Stimulated activated CD8-positive, alpha-beta memory T cell treated with anti-CD3 and anti-CD28 coated beads, Interleukin-4, amount 100 ng/mL, for 1 hour (primary cell): ENCODE results near the gene NUP153.
A peak's percentile ranks its signal among the peaks of the same experiment; 100 is the strongest.
"Not testable (repeated sequence)": the region's sequence is repeated elsewhere in the genome, so short reads cannot be mapped to it uniquely, and the experiment has no call there.

Experiments used
- DNase-seq, 2 donors: peaks; one replicate each; pipeline ENCODE4 v3.0.0-alpha.2; 2020; ENCODE audit warnings: low read depth in 2 of 2, low spot score in 1 of 2

The NUP153 gene

DNA sequence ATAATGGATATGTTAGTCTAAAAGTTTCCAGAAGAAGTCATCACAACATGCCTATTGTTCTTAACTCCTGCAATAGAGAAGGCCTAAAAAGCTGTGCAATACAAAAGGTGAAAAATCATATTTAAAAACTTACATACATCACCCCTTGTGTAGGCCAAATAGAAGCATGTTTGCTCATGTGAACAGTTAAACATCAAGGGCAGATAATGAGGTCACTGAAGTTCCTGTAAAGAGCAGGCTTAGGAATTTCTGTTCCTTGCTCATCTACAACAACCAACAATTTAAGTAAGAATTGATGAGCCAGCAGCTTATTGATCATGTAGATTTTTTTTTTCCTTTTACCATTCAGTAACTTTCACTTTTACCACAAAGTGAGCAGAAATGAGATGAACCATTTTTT, 7.5 kb upstream of the NUP153 start:
- DNase-seq = no peak

DNA sequence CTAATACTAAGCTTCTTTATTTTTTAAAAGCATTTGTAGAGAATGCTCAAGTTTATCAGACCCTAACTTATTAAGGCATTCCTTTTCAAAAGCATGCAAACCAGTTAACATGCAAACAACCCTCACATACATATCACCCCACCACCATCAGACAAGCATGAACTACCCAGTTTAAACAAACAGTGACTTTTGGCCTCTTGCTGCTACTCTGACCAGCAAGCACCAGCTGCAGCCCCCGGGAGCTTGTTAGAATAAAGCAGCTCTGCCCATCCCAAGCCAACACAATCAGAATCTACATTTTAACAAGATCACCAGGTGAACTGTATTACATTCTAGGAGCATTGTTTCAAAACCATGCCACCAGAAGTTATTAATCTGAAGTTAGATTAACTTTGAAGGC, 5.9 kb upstream of the NUP153 start:
- DNase-seq = no peak

GRCh38 chr6:17710331-17710730, 3.6 kb upstream of the NUP153 start:
- no peak for DNase-seq

DNA sequence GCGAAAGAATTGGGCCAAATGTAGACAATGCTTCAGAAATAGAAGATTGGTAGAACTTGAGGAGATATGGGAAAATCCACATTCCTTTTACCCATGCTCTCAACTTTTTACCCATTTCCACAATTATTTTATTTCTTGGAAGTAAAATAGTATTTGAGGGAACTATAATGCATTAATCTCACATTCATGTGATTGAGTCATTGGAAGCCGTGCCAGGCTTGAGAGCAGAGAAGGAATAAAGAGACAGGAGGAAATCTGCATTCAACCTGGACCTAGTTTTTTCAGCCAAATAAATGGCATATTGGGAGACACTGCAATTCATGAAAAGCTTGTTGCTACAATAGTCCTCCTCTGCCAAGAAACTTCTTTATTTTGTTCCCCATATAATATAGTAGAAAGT, 2.8 kb upstream of the NUP153 start:
- no peak for DNase-seq

- not testable (repeated sequence) for DNase-seq
These were observed 1.3 kb upstream of the NUP153 start for GRCh38 chr6:17708035-17708434.

GRCh38 chr6:17707371-17707651, 586 bp upstream of the NUP153 start:
- DNase-seq = no peak

DNA sequence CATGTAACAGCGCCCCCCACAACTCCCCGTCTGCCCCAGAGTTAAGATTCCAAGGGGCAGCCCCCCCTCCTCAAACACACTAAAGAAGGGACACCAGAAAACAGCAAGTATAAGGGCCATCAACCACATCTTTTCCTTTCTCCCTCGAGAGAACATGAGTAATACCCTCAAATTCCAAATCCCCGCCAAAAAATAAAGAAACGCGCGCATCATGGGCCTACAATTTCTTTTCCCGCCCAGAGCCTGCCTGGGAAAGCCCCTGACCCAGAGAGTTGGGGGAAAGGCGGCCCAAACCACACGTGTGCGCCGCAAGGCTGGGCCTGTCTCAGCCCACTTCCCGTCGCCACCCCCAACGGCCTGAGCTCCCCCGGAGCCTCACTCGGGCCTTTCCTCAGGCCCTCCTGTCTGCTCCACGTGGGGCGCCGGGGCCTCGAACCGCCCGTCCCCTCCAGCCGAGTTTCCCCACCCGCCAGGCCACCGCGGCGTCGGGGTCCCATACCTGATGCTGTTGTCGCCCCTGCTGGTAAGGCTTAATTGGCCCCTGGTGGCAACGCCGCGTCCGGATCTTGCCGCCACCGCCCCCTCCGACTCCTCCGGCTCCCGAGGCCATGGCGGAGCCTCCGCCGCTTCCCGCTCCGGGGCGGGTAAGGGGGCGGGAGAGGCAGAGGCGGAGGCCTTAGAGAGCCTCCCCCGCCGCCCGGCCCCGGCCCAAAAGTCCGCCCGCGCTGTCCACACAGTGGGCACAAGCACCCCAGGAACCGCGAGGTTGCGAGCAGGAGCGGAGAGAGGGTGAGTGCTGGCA, 746 bp downstream of the NUP153 start:
- peak; percentile 61 to 71 for DNase-seq

- no peak for DNase-seq
These were observed 1.3 kb downstream of the NUP153 start for GRCh38 chr6:17705428-17705777.

- no peak for DNase-seq
These were observed 3.5 kb downstream of the NUP153 start for GRCh38 chr6:17703256-17703694.

DNA sequence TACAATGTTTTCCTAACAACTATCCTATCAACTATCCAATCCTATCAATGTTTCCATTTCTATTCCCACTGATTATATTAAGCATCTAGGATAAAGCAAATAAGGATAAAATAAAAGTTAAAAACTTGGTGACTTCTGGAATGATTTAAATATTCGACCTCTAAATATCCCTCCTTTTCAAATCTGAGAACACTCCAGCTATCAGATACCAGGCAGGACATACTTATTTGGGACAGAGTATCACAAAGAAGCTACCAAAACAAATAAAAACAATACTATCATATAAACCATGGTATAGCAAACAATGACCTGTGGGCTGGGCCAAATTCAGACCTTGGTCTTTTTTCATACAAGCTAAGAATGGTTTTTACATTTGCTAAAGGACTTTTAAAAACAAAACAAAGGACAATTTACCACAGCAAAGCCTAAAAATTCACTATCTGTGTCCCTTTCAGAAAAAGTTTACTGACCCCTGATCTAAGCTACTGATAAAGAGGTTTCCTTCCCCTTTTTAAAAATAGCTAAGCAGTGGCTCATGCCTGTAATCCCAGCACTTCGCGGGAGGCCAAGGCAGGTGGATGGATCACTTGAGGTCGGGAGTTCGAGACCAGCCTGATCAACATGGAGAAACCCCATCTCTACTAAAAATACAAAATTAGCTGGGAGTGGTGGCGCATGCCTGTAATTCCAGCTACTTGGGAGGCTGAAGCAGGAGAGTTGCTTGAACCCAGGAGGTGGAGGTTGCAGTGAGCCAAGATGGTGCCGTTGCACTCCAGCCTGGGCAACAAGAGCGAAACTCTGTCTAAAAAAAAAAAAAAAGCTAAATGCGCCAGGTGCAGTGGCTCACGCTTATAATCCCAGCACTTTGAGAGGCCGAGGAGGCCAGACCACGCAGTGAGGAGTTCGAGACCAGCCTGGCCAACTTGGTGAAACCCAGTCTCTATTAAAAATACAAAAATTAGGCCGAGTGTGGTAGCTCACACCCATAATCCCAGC, 6.0 kb downstream of the NUP153 start:
- DNase-seq = no peak

GRCh38 chr6:17691925-17692538, 14.7 kb downstream of the NUP153 start:
- DNase-seq = no peak

DNA sequence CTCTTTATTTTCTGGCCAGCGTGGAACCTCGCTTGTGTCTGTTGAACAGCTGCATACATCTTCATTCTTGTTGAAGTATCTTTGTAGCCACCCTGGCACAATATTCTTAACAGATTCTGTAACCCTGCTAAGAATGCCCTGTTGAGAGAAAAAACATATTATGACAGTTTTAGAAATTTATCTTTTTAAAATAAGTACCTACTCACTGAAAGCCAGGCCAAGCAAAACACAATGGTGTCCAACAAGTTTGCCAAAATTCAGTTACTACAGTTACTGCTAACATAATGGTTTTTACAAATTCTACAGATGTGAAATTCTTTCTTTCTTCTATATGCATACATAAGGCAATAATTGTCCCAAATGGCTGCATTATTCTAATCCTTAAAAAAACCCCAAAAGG, 18.2 kb downstream of the NUP153 start:
- no peak for DNase-seq

- DNase-seq = no peak
These were observed 19.6 kb downstream of the NUP153 start for GRCh38 chr6:17687136-17687535.

DNA sequence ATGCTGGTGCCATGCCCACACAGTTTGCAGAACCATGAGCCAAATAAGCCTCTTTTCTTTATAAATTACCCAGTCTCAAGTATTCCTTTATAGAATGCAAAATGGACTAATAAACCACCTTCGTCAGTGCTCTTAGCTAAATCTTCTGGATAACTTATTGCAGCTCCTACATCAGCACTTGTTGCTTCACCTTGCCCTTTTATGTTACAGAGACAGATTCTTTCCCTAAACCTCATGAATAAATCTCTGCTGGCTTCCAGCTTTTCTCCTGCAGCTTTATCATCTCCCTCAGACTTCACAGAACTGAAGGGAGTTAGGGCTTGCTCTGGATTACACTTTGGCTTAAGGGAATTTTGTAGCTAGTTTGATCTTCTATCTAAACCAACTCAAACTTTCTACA, 22.6 kb downstream of the NUP153 start:
- no peak for DNase-seq

GRCh38 chr6:17683428-17683827, 23.3 kb downstream of the NUP153 start:
- DNase-seq = no peak

DNA sequence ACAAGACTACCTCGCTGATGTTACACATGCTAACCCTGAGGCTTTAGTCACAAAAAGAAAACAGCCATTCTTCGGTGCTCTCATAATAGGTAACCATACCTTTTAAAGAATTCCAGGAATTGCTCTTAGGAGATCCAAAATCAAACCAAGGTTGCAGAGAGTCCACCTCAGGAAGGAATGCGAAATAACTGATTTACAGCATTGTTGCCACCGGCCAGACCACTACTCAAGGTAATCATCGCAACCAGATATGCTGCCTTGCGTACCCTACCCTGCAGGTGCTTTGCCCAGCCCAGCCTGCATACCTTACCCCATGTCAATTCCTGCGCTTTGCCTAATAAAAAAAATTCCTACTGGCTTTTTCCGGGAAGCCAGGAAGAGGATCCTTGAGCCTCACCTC, 27.0 kb downstream of the NUP153 start:
- no peak for DNase-seq

- no peak for DNase-seq
These were observed 29.1 kb downstream of the NUP153 start for GRCh38 chr6:17677602-17678001.

DNA sequence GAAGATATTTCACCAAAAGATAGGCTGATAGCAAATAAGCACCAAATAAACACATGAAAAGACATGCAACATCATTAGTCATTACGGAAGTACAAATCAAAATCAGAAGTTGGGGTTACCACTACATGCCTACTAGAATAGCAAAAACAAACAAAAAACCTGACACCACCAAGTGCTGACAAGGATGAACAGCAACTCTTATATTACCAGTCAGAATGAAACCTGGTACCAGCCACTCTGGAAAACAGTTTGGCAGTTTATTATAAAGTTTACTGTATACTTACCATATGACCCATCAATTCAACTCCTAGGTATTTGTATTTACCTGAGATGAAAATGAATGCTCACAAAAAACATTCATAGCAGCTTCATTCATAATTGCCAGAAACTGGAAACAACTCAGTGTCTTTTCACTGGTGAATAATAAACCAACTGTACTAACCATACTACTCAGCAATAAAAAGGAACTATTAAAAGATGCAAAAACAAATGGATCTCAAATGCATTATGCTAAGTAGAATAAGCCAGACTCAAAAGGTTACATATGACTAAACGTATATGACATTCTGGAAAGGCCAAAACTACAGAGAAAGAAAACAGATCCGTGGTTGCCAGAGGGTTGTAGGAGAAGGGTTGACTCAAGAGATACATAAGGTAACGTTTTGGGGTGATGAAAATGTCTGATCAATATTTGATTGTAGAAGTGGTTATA, 33.0 kb downstream of the NUP153 start:
- DNase-seq = no peak

DNA sequence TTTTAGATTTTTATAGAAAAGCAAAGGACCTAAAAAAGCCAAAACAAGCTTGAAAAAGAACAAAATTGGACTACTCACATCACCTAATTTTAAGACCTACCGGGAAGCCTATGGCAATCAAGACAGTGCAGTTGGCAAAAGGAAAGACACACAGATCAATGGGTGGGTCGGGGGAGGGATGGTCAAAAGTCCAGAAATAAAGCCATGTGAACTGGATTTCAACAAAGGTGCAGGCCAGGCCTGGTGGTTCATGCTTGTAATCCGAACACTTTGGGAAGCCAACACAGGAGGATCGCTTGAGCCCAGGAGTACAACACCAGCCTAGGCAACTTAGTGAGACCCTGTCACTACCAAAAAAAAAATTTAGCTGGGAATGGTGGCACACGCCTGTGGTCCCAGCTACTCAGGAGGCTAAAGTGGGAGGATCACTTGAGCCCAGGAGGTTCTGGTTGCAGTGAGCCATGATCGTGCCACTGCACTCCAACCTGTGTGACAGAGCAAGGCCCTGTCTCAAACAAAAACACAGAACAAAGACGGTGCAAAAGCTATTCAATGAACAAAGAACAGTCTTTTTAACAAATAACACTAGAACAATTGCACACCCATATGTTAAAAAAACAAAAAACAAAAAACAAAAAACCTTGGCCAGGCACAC, 34.5 kb downstream of the NUP153 start:
- DNase-seq = no peak

- DNase-seq = no peak
These were observed 40.1 kb downstream of the NUP153 start for GRCh38 chr6:17666646-17667045.

- DNase-seq = no peak
These were observed 41.6 kb downstream of the NUP153 start for GRCh38 chr6:17665132-17665531.
